ENCODE data around the gene DCDC2.
"Not testable (repeated sequence)": the region's sequence is repeated elsewhere in the genome, so short reads cannot be mapped to it uniquely, and the experiment has no call there.

Gene DCDC2

GRCh38 chr6:24207413-24207812 is 150.4 kb downstream of the DCDC2 start:
- no peak for DNase-seq

DNA sequence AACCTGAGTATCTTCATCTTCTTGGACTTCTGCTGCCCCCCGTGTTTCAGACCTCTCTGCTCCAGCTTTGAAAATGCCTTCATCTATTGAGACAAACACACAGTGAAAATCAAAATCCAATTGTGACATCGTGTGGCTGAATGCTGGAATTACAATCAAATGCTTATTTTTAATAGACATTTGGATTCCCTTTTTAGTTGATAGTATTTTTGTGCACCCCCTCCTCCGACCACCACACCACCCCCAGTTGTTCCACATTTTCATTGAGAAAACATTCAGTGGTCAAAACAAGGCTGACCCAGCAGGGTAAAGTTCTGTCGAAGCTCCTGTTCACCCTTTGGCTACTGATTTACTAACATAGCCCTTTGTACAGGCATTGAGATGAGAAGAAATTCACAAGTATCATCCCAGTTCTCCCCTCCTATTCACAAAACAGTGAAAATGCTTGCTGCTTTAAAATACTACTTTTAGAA is 152.8 kb downstream of the DCDC2 start:
- peak; percentile 79 for DNase-seq

GRCh38 chr6:24204113-24204512 is 153.7 kb downstream of the DCDC2 start:
- not testable (repeated sequence) for DNase-seq

DNA sequence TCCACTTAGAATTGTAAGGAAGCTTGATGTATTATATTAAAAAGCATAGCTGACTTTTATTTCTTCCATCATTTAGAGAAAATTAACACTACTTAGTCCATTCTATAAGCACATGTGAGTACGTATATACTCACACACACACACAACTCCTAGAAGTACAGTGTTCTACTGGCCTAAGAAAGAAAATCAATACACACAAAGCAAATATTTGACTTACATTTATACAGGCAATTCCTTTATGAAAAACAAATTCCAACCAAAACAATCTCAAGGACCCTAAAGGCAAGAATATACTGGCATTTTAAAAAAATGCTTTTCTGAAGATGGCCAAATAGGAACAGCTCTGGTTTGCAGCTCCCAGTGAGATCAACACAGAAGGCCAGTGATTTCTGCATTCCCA is 160.0 kb downstream of the DCDC2 start:
- no peak for DNase-seq

GRCh38 chr6:24195836-24196597 is 161.8 kb downstream of the DCDC2 start:
- no peak for DNase-seq

GRCh38 chr6:24194978-24195700 is 162.7 kb downstream of the DCDC2 start:
- no peak for DNase-seq

DNA sequence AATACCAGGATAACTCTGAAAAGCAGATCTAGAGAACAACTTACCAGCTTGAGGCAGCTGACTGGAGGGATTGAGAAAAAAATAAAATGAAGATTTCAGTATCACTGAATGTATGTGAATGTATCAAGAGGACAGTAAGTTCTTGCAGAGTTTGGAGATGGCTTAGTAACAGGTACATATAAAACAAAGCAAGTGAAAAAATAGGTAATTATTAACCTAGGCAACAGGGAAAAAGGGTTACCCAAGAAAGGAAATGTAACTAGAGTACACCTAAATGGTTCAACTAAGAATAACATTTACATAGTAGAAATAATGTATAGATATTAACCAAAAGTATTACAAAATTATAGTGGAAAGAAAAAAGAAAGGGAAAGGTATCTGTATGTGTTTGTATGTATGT is 164.5 kb downstream of the DCDC2 start:
- DNase-seq: no peak

DNA sequence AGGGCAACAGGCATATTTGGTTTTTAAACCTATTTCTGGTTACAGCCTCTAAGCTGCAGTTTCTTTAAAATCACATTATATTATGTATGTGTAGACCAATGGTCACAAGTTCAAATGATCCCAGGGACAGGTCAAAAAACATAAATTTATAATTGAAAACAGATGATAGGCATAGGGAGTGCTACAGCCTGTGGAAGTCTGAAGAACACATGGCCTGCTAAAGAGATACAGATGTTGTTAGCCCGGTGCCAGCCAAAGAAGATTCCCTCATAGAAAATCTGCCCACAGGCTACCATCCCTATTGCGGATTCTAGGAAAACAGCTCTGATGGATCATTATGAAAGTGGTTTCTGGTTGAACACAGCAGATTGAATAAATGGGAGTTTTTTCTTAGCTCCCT is 166.5 kb downstream of the DCDC2 start:
- DNase-seq: no peak

GRCh38 chr6:24188578-24189080 is 169.2 kb downstream of the DCDC2 start:
- DNase-seq: peak; percentile 8

GRCh38 chr6:24187965-24188577 is 169.8 kb downstream of the DCDC2 start:
- no peak for DNase-seq

- DNase-seq: no peak
These were observed 171.5 kb downstream of the DCDC2 start for GRCh38 chr6:24186349-24186748.

DNA sequence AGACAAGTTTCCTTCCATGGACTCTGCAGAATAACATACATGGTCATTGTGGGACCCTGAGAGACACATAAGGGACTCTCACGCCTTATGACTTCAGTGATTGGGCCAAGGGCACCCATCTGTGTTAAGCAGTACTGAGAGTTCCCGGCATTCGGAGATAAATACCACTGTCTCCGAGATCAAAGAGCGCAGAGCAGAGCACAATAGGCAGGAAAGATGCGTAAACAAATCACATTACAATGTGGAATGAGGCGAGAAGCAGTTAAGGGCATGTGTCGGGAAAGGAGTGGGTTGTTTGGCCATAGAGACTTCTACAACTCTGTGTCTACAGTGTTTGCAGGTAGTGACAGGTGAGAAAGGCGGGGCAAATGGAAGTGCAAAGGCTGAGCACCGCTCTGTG is 174.3 kb downstream of the DCDC2 start:
- DNase-seq: no peak

- peak; percentile 17 for DNase-seq
These were observed 200.0 kb downstream of the DCDC2 start for GRCh38 chr6:24157886-24158285.

- DNase-seq: no peak
These were observed 203.7 kb downstream of the DCDC2 start for GRCh38 chr6:24154121-24154520.

- no peak for DNase-seq
These were observed 205.8 kb downstream of the DCDC2 start for GRCh38 chr6:24152014-24152413.

DNA sequence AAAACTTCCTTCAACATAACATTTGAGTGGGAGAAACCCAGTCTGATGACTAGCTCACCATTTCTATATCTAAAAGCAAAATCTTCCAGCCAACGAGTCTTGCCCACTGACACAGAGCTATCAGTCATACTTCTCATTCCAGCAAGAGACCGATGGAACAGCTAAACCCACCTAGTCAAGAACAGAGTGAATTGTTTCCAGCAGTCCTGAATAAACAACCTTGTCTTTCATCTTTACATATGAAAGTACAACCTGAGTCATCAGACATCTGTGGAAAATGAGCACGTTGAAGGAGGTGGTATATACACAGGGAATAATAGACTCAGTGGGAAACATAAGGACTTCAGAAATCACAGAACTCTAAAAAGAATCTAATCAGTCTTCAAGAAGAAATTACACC is 208.0 kb downstream of the DCDC2 start:
- DNase-seq: no peak

DNA sequence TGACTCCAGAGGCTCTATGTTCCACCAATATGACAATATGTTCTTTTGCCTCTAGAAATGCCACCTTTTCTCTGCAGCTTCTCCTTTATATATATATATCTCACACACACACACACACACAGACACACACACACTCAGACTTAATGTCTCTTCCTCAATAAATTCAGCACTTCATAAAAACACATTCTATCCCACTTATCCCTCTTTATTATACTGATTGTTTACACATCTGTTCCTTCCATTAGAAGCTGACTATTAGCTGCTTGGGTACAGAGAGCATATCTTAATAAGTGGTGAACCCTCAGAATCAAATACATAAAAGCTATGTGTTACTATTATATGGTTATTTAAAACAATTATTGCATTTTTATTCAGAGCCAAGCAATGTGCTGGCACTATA is 208.6 kb downstream of the DCDC2 start:
- DNase-seq: peak; percentile 70

DNA sequence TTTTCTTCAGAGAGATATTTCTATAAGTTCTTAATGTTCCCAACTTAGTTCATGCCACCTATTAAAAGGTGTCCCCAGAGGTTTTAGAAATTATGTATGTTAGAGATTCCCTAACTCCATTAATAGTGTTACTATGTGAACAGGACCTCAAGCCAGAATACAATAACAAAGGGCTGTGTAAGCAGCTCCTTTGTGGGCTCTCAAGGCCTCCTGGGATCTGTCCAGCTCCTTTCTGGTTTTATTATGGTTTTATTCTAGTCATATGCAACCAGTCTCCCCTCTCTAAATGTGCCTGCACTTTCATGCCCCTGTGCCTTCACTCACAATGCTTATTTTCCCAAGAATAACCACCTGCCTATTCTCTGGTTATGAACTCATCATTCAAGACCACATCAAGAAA is 209.2 kb downstream of the DCDC2 start:
- DNase-seq: no peak

DNA sequence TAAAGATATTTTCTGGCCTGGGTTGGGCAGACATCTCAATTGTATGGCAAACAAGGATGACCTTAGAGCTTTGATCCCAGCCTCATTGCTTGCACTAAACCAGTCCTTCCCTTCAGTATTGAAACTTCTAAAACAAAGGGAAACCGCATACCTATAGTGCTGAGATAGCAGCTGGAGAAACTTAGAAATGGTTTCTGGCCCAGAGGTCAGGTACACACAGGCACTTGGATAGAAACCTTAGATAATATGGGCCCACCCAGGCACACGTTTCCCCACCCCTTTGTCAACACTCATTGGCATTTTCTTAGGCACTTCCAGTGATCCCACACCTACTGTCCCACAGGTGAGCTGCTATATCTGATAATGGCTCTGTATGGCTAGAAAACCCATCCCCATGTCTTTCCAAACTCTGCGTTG is 209.7 kb downstream of the DCDC2 start:
- no peak for DNase-seq

DNA sequence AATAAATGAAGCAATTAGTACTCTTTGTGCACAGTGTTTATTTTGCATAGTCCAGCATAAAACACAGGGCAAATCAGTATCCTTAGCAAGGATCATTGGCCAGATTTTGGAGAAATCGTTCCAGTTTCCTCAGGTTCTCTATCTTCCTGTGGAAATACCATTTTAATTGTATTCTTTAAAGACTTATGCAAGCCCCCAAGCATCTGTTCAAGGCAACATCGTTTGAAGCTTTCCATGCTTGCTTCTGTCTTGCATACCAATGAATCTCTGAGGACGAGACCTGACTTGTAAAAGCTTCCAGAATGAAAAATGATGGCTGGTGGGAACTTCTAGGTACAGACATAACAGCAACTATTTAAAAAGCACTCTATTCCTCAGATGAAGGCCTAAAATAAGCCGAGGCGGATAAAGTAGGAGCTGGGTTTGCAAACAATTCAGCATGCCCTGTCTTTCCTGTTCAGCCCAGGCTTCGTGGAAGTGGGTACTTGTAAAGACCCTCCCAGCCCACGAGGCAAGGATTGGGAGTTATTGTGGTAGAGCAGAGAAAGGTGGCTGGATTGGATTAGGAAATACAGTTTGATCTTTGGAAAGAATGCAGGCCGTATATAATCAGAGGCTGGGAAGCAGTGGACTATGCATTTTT is 210.2 kb downstream of the DCDC2 start:
- no peak for DNase-seq

DNA sequence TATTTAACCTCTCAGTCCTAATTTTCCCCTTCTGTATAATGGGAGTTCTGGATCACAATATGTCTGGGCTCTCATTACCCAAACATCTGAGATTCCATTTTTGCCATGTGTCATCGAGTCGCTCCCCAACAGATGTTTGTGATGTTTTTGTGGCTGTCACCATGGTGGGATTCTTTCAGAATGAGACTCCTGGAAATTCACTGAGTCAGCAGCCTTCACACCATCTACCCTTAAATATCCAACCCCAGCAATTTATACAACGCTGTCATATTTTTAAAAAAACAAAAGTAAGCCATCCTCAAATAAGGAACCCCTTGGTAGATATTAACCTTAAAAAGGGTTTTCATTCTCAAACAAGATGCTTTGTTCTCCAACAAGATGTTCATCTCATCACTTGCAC is 211.0 kb downstream of the DCDC2 start:
- DNase-seq: no peak

DNA sequence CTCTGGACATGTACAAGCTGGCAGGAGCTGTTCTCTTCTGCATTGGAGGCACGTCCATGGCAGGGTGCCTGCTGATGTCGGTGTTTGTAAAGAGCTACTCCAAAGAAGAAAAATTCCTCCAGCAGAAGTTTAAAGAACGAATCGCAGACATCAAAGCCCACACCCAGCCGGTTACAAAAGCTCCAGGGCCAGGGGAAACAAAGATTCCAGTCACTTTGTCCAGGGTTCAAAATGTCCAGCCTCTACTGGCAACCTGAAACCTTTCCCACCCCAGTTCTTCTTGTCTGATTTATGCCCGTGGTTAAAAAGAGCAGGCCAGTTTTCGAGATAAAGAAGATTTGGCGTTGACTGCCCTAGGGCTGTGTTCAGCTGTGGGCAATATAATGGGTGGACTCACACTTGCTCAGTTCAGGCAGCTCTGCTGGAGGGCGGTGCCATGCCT is 212.1 kb downstream of the DCDC2 start:
- no peak for DNase-seq

DNA sequence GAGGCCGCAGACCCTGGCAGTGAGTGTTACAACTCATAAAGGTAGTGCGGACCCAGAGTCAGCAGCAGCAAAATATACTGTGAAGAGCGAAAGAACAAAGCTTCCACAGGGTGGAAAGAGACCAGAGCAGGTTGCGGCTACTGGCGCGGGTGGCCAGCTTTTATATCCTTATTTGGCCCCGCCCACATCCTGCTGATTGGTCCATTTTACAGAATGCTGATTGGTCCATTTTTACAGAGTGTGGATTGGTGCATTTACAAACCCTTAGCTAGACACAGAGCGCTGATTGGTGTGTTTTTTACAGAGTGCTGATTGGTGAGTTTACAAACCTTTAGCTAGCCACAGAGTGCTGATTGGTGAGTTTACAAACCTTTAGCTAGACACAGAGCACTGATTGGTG is 215.1 kb downstream of the DCDC2 start:
- not testable (repeated sequence) for DNase-seq
